Coronary artery (tissue), 2 donors: ENCODE measurements around the gene USP17L27.
A peak's percentile ranks its signal among the peaks of the same experiment; 100 is the strongest.
"Not testable (repeated sequence)": the region's sequence is repeated elsewhere in the genome, so short reads cannot be mapped to it uniquely, and the experiment has no call there.

ENCODE experiments used
- DNase-seq: peaks from one replicate; pipeline ENCODE4 v3.0.0-alpha.2; 2017; ENCODE audit warnings: low spot score
- H3K27ac ChIP-seq, 2 donors: fragments of 200-600 bp; sonication (generic); one replicate each; pipeline ENCODE4 v1.5.1; 2016 to 2019
- H3K4me3 ChIP-seq: fragments of 200-600 bp; sonication (generic); 2 replicates; pipeline ENCODE4 v1.5.1; 2016; ENCODE audit warnings: mild to moderate bottlenecking, moderate library complexity
- TF ChIP-seq, protein P1 (sequence below): fragments of 200-600 bp; sonication (generic); IDR thresholded peaks from one replicate; pipeline ENCODE4 v1.5.1; 2019; ENCODE audit warnings: antibody characterized with exemption

The USP17L27 gene, protein sequence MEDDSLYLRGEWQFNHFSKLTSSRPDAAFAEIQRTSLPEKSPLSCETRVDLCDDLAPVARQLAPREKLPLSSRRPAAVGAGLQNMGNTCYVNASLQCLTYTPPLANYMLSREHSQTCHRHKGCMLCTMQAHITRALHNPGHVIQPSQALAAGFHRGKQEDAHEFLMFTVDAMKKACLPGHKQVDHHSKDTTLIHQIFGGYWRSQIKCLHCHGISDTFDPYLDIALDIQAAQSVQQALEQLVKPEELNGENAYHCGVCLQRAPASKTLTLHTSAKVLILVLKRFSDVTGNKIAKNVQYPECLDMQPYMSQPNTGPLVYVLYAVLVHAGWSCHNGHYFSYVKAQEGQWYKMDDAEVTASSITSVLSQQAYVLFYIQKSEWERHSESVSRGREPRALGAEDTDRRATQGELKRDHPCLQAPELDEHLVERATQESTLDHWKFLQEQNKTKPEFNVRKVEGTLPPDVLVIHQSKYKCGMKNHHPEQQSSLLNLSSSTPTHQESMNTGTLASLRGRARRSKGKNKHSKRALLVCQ

DNA sequence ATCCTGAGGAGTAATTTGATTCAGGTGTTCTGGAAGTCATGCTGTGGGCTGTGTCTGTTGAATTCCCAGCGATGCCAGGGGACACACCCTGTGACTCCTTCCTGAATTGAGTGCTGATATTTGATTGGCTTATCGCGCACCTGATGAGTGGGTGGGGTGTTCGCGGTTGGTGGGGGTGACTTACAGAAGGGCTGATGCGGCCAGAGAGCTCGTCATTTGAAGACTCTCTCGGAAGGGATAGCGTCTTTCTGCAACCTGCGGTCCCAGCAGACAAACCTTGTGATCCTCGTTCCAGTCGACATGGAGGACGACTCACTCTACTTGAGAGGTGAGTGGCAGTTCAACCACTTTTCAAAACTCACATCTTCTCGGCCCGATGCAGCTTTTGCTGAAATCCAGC, at the start of gene USP17L27:
USP17L27 (plus strand) TSS at position 301 of the 400 bp plus-strand sequence; CDS start at position 301, 0 bp downstream.
- DNase-seq = not testable (repeated sequence)

DNA sequence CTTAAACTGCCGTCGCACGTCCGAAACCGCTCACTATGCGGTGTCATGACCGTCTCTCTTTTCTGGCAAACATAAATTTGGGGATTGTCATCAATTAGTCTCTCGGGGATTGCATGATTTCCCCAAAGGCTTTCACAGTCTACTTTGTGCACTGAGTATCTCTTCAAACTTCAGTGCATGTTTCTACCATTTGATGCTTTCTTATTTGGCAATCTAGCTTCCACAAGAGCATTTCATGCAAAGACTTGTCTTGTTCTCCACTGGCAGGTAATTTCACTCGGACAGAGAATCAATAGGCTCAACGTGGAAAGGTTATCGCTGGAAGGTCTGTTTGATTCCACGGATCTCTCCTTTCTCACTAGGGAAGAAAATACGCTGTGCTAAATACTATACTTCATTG, 19.8 kb upstream of the USP17L27 start:
- not testable (repeated sequence) for DNase-seq, H3K27ac ChIP-seq, H3K4me3 ChIP-seq

More for the DNA sequence above, at the start of gene USP17L27:
- not testable (repeated sequence) for H3K27ac ChIP-seq, H3K4me3 ChIP-seq

DNA sequence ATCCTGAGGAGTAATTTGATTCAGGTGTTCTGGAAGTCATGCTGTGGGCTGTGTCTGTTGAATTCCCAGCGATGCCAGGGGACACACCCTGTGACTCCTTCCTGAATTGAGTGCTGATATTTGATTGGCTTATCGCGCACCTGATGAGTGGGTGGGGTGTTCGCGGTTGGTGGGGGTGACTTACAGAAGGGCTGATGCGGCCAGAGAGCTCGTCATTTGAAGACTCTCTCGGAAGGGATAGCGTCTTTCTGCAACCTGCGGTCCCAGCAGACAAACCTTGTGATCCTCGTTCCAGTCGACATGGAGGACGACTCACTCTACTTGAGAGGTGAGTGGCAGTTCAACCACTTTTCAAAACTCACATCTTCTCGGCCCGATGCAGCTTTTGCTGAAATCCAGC, 19.1 kb upstream of the USP17L27 start, which contains the start of gene USP17L24:
USP17L24 (plus strand) TSS at position 301 of the 400 bp plus-strand sequence; CDS start at position 301, 0 bp downstream.
- not testable (repeated sequence) for DNase-seq, H3K27ac ChIP-seq, H3K4me3 ChIP-seq

DNA sequence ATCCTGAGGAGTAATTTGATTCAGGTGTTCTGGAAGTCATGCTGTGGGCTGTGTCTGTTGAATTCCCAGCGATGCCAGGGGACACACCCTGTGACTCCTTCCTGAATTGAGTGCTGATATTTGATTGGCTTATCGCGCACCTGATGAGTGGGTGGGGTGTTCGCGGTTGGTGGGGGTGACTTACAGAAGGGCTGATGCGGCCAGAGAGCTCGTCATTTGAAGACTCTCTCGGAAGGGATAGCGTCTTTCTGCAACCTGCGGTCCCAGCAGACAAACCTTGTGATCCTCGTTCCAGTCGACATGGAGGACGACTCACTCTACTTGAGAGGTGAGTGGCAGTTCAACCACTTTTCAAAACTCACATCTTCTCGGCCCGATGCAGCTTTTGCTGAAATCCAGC, 14.3 kb upstream of the USP17L27 start, which contains the start of gene USP17L25:
USP17L25 (plus strand) TSS at position 301 of the 400 bp plus-strand sequence; CDS start at position 301, 0 bp downstream.
- not testable (repeated sequence) for DNase-seq, H3K4me3 ChIP-seq, H3K27ac ChIP-seq

DNA sequence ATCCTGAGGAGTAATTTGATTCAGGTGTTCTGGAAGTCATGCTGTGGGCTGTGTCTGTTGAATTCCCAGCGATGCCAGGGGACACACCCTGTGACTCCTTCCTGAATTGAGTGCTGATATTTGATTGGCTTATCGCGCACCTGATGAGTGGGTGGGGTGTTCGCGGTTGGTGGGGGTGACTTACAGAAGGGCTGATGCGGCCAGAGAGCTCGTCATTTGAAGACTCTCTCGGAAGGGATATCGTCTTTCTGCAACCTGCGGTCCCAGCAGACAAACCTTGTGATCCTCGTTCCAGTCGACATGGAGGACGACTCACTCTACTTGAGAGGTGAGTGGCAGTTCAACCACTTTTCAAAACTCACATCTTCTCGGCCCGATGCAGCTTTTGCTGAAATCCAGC, 9.6 kb upstream of the USP17L27 start, which contains the start of gene USP17L26:
USP17L26 (plus strand) TSS at position 301 of the 400 bp plus-strand sequence; CDS start at position 301, 0 bp downstream.
- H3K27ac ChIP-seq, H3K4me3 ChIP-seq, DNase-seq: not testable (repeated sequence)

DNA sequence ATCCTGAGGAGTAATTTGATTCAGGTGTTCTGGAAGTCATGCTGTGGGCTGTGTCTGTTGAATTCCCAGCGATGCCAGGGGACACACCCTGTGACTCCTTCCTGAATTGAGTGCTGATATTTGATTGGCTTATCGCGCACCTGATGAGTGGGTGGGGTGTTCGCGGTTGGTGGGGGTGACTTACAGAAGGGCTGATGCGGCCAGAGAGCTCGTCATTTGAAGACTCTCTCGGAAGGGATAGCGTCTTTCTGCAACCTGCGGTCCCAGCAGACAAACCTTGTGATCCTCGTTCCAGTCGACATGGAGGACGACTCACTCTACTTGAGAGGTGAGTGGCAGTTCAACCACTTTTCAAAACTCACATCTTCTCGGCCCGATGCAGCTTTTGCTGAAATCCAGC, 4.8 kb upstream of the USP17L27 start, which contains the start of gene USP17L5:
USP17L5 (plus strand) TSS at position 301 of the 400 bp plus-strand sequence; CDS start at position 301, 0 bp downstream.
- not testable (repeated sequence) for DNase-seq, H3K27ac ChIP-seq, H3K4me3 ChIP-seq

DNA sequence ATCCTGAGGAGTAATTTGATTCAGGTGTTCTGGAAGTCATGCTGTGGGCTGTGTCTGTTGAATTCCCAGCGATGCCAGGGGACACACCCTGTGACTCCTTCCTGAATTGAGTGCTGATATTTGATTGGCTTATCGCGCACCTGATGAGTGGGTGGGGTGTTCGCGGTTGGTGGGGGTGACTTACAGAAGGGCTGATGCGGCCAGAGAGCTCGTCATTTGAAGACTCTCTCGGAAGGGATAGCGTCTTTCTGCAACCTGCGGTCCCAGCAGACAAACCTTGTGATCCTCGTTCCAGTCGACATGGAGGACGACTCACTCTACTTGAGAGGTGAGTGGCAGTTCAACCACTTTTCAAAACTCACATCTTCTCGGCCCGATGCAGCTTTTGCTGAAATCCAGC, 4.6 kb downstream of the USP17L27 start, which contains the start of gene USP17L28:
USP17L28 (plus strand) TSS at position 301 of the 400 bp plus-strand sequence; CDS start at position 301, 0 bp downstream.
- not testable (repeated sequence) for DNase-seq, H3K27ac ChIP-seq, H3K4me3 ChIP-seq

DNA sequence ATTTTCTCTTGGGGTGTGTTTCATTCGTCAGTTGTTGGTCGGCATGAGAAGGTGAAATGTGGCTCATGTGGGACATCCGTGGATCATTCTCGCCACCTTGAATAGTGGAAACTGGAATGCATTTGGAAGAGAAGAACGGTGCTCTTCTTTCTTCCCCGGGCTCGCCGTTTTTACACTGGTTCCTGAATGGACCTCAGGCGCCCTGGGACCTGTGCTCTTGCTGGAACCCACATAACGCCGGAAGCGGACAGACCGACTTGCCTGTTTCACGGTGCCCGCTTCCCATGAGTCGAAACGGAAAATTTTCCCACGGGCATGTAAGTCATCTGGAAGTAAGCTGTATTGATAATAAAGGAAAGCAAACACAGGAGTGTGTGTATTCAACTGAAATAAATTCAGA, 6.9 kb downstream of the USP17L27 start:
- not testable (repeated sequence) for H3K27ac ChIP-seq, H3K4me3 ChIP-seq, DNase-seq

DNA sequence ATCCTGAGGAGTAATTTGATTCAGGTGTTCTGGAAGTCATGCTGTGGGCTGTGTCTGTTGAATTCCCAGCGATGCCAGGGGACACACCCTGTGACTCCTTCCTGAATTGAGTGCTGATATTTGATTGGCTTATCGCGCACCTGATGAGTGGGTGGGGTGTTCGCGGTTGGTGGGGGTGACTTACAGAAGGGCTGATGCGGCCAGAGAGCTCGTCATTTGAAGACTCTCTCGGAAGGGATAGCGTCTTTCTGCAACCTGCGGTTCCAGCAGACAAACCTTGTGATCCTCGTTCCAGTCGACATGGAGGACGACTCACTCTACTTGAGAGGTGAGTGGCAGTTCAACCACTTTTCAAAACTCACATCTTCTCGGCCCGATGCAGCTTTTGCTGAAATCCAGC, 9.4 kb downstream of the USP17L27 start, which contains the start of gene USP17L29:
USP17L29 (plus strand) TSS at position 301 of the 400 bp plus-strand sequence; CDS start at position 301, 0 bp downstream.
- H3K27ac ChIP-seq, H3K4me3 ChIP-seq, DNase-seq: not testable (repeated sequence)

DNA sequence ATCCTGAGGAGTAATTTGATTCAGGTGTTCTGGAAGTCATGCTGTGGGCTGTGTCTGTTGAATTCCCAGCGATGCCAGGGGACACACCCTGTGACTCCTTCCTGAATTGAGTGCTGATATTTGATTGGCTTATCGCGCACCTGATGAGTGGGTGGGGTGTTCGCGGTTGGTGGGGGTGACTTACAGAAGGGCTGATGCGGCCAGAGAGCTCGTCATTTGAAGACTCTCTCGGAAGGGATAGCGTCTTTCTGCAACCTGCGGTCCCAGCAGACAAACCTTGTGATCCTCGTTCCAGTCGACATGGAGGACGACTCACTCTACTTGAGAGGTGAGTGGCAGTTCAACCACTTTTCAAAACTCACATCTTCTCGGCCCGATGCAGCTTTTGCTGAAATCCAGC, 18.9 kb downstream of the USP17L27 start, which contains the start of gene USP17L30:
USP17L30 (plus strand) TSS at position 301 of the 400 bp plus-strand sequence; CDS start at position 301, 0 bp downstream.
- DNase-seq, H3K27ac ChIP-seq, H3K4me3 ChIP-seq: not testable (repeated sequence)

DNA sequence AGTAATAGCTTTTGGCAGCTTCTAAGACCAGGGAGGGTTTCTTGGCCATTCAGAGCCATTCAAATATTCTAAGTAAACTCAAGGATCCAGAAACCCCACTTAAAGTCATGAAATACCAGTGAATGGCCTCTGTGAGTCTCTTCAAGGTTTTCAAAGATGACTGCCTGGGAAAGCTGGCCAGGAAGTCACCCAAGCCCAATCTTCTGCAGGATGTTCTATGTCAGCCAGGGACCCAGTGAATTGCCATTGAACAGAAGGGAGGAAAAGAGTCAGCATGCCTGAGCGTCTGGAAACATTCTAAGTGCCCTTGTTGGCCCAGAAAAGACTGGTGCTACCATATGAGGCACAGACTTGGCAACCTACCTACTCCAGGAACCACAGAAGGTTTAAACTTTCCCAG, 35.9 kb downstream of the USP17L27 start:
- not testable (repeated sequence) for H3K27ac ChIP-seq, DNase-seq, H3K4me3 ChIP-seq

DNA sequence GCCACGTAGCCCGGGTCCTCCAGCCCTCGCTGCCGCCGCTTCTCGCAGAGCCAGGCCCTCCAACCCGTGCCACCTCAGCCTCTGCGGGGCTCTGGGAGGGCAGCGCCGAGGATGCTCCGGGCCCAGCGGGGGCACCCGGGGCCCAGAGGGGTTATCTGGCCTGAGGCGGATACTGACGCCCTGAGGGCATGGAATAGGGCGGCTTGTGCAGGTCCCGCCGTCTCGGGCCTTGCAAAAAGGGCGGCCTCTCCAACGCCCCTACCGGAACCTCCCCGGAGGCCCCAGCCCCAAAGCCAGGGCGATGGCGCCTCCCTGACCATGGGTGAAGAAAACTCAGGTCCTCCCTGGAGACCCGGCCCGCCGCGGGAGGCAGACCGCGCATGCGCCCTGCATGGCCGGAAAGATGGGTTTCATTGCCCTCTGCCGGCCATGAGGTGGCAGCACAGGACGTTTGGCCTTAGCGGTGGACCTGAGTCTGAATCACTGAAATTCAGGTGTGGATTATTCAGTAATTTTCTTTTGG, 37.1 kb downstream of the USP17L27 start:
- H3K4me3 ChIP-seq = peak overlapping the region; percentile 62
- not testable (repeated sequence) for DNase-seq, H3K27ac ChIP-seq

DNA sequence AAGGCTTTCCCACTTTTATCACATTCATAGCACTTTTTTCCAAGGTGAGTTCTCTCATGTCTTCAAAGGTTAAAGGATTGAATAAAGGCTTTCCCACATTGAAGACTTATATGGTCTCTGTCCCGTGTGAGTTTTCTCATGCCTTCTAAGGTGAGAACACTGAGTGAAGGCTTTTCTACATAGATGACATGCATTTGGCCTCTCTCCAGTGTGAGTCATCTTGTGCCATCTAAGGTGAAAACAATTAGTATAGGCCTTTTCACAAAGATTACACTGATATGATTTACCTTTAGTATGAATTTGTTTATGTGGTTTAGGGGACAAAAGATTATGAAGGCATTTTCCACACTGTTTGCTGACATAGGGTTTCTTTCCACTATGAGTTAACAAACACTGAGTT, 40.2 kb downstream of the USP17L27 start:
- no peak overlapping the region for H3K4me3 ChIP-seq
- TF ChIP-seq, protein P1, sequence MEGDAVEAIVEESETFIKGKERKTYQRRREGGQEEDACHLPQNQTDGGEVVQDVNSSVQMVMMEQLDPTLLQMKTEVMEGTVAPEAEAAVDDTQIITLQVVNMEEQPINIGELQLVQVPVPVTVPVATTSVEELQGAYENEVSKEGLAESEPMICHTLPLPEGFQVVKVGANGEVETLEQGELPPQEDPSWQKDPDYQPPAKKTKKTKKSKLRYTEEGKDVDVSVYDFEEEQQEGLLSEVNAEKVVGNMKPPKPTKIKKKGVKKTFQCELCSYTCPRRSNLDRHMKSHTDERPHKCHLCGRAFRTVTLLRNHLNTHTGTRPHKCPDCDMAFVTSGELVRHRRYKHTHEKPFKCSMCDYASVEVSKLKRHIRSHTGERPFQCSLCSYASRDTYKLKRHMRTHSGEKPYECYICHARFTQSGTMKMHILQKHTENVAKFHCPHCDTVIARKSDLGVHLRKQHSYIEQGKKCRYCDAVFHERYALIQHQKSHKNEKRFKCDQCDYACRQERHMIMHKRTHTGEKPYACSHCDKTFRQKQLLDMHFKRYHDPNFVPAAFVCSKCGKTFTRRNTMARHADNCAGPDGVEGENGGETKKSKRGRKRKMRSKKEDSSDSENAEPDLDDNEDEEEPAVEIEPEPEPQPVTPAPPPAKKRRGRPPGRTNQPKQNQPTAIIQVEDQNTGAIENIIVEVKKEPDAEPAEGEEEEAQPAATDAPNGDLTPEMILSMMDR = no peak
- DNase-seq = no peak
- H3K27ac ChIP-seq = no peak overlapping the region

DNA sequence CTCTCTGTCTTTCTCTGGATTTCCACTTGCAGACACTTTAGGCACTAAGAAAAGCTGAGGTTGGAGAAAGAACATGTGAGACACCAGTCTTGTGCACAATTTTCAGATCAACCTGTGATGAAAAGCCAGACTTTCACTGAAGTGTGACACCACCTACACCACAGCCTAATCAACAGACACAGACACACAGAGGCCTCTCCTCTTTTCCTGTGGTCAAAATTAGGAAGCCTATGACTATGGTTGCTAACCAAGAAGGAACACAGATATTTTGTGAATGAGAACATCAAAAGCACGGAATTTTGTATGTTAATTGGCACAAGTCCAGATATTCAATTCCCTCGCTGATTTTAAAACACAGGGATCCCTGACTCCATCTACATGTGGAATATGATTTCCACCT, 45.1 kb downstream of the USP17L27 start:
- not testable (repeated sequence) for DNase-seq, H3K4me3 ChIP-seq, H3K27ac ChIP-seq
